ENCODE measurements around the gene MAPRE2. TPM values are rescaled to one million over a fixed set of nuclear protein-coding genes. Genes with fewer than 3 reads are reported as not detected.

Gene MAPRE2
- total and polyA plus RNA-seq, 2 of the 13 experiments (the other 11 are each of a cell fraction or from before 2014, with no cell fraction given): 34.5 to 67.9 TPM

DNA sequence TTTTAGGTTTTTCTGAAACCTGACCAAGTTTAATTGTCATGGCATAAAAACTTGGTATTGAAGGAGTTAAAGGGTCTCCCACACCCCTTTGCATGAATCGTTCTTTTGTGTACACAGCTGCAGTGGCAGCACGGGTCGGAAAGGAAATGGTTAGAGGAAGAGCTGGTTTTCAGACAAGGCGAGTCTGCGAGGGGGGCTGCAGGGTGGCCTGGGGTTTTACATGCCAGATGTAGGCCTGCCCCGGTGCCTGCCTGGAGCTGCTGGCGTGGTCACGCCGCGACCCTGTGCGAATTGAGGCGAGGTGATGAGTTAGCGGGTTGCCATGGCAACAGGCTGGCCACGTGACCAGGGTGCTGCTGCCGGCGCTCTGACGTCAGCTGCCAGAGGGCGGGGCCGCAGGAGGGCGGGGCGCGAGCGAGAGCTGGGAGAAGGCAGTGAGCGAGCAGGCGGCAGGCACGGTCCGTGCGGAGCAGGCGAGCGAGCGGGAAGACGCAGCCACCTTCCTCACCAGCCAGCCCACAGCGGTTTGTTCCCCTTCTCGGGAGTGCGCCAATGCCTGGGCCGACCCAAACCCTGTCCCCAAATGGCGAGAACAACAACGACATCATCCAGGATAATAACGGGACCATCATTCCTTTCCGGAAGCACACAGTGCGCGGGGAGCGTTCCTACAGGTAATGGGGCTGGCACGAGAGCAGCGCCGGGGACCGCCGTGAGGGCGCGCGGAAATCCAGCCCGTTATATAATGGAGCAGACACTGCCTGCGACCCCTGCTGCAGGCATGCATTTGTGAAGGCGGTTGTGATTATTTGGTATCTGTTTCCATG lies at the start of gene MAPRE2 (continued):
- peak; percentile 65; the same call in 1 of the 2 replicates for TF ChIP-seq CBX5 (CRISPR knock-in tag; IDR thresholded peaks at IDR 0.05; ENCODE audit: borderline replicate concordance)
- 0 out of 2 replicates have a peak, but pooled peaks have one; percentile 43 for TF ChIP-seq SALL2 (CRISPR knock-in tag; IDR thresholded peaks at IDR 0.05)
- TF ChIP-seq, protein P1, sequence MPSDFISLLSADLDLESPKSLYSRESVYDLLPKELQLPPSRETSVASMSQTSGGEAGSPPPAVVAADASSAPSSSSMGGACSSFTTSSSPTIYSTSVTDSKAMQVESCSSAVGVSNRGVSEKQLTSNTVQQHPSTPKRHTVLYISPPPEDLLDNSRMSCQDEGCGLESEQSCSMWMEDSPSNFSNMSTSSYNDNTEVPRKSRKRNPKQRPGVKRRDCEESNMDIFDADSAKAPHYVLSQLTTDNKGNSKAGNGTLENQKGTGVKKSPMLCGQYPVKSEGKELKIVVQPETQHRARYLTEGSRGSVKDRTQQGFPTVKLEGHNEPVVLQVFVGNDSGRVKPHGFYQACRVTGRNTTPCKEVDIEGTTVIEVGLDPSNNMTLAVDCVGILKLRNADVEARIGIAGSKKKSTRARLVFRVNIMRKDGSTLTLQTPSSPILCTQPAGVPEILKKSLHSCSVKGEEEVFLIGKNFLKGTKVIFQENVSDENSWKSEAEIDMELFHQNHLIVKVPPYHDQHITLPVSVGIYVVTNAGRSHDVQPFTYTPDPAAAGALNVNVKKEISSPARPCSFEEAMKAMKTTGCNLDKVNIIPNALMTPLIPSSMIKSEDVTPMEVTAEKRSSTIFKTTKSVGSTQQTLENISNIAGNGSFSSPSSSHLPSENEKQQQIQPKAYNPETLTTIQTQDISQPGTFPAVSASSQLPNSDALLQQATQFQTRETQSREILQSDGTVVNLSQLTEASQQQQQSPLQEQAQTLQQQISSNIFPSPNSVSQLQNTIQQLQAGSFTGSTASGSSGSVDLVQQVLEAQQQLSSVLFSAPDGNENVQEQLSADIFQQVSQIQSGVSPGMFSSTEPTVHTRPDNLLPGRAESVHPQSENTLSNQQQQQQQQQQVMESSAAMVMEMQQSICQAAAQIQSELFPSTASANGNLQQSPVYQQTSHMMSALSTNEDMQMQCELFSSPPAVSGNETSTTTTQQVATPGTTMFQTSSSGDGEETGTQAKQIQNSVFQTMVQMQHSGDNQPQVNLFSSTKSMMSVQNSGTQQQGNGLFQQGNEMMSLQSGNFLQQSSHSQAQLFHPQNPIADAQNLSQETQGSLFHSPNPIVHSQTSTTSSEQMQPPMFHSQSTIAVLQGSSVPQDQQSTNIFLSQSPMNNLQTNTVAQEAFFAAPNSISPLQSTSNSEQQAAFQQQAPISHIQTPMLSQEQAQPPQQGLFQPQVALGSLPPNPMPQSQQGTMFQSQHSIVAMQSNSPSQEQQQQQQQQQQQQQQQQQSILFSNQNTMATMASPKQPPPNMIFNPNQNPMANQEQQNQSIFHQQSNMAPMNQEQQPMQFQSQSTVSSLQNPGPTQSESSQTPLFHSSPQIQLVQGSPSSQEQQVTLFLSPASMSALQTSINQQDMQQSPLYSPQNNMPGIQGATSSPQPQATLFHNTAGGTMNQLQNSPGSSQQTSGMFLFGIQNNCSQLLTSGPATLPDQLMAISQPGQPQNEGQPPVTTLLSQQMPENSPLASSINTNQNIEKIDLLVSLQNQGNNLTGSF (CRISPR knock-in tag; IDR thresholded peaks at IDR 0.05): peak; percentile 52; the same call in 1 of the 2 replicates
- TF ChIP-seq ZMYM2 (CRISPR knock-in tag; IDR thresholded peaks at IDR 0.05): 0 out of 2 replicates have a peak, but pooled peaks have one; percentile 33
- TF ChIP-seq SNRNP70 (IDR thresholded peaks at IDR 0.05; ENCODE audit: low read depth, low read length): no peak
- TF ChIP-seq FOXA1 (IDR thresholded peaks at IDR 0.05): no peak
- peak; percentile 37; the same call in 1 of the 2 replicates for TF ChIP-seq FOXA1 (CRISPR knock-in tag; IDR thresholded peaks at IDR 0.05)
- TF ChIP-seq ZNF614 (CRISPR knock-in tag; IDR thresholded peaks at IDR 0.05; ENCODE audit: borderline replicate concordance): 0 out of 2 replicates have a peak, but pooled peaks have one; percentile 34
- no peak for TF ChIP-seq TRIM24 (CRISPR knock-in tag; IDR thresholded peaks at IDR 0.05)
- 0 out of 2 replicates have a peak, but pooled peaks have one; percentile 23 for TF ChIP-seq MYNN (CRISPR knock-in tag; IDR thresholded peaks at IDR 0.05; ENCODE audit: low read depth)
- no peak for TF ChIP-seq CCAR2 (optimal IDR thresholded peaks at IDR 0.05; ENCODE audit: low read depth, low read length)
- TF ChIP-seq ZNF124 (CRISPR knock-in tag; IDR thresholded peaks at IDR 0.05): peak; percentile 65; the same call in 1 of the 2 replicates
- peak; percentile 76 for TF ChIP-seq KAT8 (CRISPR knock-in tag; IDR thresholded peaks at IDR 0.05)
- TF ChIP-seq ZNF232 (CRISPR knock-in tag; IDR thresholded peaks at IDR 0.05; ENCODE audit: borderline replicate concordance): peak; percentile 69; the same call in 1 of the 2 replicates
- TF ChIP-seq, protein P2, sequence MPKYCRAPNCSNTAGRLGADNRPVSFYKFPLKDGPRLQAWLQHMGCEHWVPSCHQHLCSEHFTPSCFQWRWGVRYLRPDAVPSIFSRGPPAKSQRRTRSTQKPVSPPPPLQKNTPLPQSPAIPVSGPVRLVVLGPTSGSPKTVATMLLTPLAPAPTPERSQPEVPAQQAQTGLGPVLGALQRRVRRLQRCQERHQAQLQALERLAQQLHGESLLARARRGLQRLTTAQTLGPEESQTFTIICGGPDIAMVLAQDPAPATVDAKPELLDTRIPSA (CRISPR knock-in tag; IDR thresholded peaks at IDR 0.05; ENCODE audit: borderline replicate concordance): no peak
- peak; percentile 85; the same call in 1 of the 2 replicates for TF ChIP-seq ZNF788 (CRISPR knock-in tag; IDR thresholded peaks at IDR 0.05; ENCODE audit: borderline replicate concordance)
- TF ChIP-seq ZNF333 (CRISPR knock-in tag; IDR thresholded peaks at IDR 0.05; ENCODE audit: borderline replicate concordance): peak; percentile 89; the same call in 1 of the 2 replicates
- TF ChIP-seq, protein P3, sequence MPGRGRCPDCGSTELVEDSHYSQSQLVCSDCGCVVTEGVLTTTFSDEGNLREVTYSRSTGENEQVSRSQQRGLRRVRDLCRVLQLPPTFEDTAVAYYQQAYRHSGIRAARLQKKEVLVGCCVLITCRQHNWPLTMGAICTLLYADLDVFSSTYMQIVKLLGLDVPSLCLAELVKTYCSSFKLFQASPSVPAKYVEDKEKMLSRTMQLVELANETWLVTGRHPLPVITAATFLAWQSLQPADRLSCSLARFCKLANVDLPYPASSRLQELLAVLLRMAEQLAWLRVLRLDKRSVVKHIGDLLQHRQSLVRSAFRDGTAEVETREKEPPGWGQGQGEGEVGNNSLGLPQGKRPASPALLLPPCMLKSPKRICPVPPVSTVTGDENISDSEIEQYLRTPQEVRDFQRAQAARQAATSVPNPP (CRISPR knock-in tag; IDR thresholded peaks at IDR 0.05): 0 out of 2 replicates have a peak, but pooled peaks have one; percentile 37
- TF ChIP-seq, protein P4, sequence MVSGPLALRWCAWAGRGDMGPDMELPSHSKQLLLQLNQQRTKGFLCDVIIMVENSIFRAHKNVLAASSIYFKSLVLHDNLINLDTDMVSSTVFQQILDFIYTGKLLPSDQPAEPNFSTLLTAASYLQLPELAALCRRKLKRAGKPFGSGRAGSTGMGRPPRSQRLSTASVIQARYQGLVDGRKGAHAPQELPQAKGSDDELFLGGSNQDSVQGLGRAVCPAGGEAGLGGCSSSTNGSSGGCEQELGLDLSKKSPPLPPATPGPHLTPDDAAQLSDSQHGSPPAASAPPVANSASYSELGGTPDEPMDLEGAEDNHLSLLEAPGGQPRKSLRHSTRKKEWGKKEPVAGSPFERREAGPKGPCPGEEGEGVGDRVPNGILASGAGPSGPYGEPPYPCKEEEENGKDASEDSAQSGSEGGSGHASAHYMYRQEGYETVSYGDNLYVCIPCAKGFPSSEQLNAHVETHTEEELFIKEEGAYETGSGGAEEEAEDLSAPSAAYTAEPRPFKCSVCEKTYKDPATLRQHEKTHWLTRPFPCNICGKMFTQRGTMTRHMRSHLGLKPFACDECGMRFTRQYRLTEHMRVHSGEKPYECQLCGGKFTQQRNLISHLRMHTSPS (CRISPR knock-in tag; IDR thresholded peaks at IDR 0.05; ENCODE audit: low read depth): 0 out of 2 replicates have a peak, but pooled peaks have one; percentile 19

Data from HepG2 (cell line).